Upper lobe of left lung (tissue), 4 donors: Measurements from ENCODE around the gene ILDR2.

ENCODE experiments used
- POLR2A ChIP-seq, 4 donors: fragments of 450-650 bp; IDR thresholded peaks; one replicate each; pipeline ENCODE4 v1.5.1; 2016 to 2017; ENCODE audit warnings: antibody characterized with exemption in 4 of 4, mild to moderate bottlenecking in 2 of 4
- POLR2AphosphoS5 ChIP-seq, 2 donors: sonication (generic); formaldehyde crosslinking; IDR thresholded peaks; one replicate each; pipeline ENCODE4 v1.5.1; 2017; ENCODE audit warnings: antibody characterized with exemption in 2 of 2
- TF ChIP-seq, protein P1 (sequence below), 6 experiments: fragments of 450-650 bp in 4 of 6; fragments of 200-600 bp in 2 of 6; sonication (generic) in 2 of 6; IDR thresholded peaks; one replicate each; pipeline ENCODE4 v1.5.1; 2016 to 2019; ENCODE audit warnings: antibody characterized with exemption in 6 of 6

DNA sequence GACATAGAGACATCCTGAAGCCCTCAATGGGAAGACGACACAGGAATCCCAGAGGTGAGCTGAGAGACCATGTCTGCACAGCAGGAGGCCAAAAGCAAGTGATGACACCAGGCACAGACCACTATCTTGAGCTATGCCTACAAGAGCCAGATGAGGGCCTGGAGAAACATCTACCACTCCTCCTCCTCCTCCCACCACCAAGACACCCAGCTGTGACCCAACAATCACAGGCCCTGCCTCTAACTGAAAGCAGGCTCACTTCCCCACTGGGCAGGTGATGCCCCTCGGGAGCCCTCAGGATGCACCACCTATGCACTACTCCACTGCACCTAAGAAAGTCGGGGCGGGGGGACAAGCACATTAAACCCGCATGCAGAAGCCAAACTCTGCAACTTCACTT, 115.7 kb downstream of the ILDR2 start:
- TF ChIP-seq, protein P1, sequence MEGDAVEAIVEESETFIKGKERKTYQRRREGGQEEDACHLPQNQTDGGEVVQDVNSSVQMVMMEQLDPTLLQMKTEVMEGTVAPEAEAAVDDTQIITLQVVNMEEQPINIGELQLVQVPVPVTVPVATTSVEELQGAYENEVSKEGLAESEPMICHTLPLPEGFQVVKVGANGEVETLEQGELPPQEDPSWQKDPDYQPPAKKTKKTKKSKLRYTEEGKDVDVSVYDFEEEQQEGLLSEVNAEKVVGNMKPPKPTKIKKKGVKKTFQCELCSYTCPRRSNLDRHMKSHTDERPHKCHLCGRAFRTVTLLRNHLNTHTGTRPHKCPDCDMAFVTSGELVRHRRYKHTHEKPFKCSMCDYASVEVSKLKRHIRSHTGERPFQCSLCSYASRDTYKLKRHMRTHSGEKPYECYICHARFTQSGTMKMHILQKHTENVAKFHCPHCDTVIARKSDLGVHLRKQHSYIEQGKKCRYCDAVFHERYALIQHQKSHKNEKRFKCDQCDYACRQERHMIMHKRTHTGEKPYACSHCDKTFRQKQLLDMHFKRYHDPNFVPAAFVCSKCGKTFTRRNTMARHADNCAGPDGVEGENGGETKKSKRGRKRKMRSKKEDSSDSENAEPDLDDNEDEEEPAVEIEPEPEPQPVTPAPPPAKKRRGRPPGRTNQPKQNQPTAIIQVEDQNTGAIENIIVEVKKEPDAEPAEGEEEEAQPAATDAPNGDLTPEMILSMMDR (IDR thresholded peaks at IDR 0.05): no peak
- TF ChIP-seq POLR2A (IDR thresholded peaks at IDR 0.05) (no peak), POLR2AphosphoS5 (IDR thresholded peaks at IDR 0.05) (no peak)
